Activated CD8-positive, alpha-beta memory T cell treated with anti-CD3 and anti-CD28 coated beads, Interleukin-2, amount 50 U/mL, for 24 hours (primary cell): ENCODE results near the gene IQCC.
"Not testable (repeated sequence)": the region's sequence is repeated elsewhere in the genome, so short reads cannot be mapped to it uniquely, and the experiment has no call there.

ENCODE experiments used
- DNase-seq: peaks from one replicate; pipeline ENCODE4 v3.0.0-alpha.2; 2020; ENCODE audit errors: extremely low read depth

Gene IQCC

GRCh38 chr1:32205401-32206370 lies at the start of gene IQCC:
IQCC (plus strand) TSS chr1:32205671; CDS start chr1:32205682, 11 bp downstream.
- peak; percentile 63 for DNase-seq

DNA sequence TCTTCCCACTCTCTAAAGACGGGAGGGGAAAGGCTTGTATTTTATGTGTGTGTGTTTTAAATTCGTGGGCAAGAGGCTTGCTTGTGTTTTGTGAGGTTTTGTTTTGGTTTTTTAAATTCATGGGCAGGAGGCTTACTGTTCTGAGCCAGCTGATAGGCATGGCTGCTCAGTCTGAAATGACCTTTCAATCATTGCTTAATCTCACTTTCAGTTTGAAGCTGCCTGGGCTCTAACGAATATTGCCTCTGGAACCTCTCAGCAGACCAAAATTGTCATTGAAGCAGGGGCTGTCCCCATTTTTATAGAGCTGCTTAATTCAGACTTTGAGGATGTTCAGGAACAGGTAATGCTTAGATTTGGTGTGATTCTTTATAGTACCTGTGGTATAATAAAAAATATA lies 46.3 kb upstream of the IQCC start:
- no peak for DNase-seq

DNA sequence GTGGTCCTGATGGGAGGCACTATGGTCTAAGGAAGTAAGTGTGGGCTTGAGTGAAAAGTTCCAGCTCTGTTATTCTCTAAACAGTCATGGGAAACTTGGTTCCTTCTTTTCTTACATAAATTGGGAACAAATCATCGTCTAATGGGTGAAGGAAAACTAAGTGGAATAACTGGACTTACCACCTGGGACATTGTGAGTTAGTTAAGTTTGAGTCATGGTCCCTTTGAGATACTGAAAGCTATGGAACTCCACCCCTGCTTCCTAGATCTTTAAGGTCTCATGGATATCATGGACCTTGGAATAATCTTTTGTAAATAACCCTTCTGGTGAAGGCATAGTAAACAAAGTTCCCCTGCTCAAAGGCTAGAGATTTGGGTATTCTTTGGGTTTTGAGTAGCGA lies 42.1 kb upstream of the IQCC start:
- DNase-seq = no peak

GRCh38 chr1:32165633-32166032 lies 39.8 kb upstream of the IQCC start:
- not testable (repeated sequence) for DNase-seq

DNA sequence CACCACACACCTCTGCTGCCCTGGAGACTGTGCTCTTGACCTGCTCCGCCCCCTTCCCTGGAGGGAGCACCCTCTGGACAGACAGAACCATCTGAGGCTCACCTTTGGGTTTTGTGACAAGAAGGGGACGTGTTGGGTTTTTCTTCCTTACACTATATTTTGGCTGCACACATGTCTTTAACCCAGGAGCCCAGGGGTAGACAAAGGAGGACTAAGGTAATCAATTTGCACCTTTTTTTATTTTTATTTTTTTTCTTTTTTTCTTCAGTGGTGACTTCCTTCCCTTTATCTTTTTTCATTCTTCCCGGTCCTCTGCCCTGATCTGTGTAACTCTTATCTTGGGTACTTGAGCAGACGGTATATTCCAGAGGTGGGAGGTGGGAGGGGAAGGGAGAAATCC lies 34.5 kb upstream of the IQCC start:
- no peak for DNase-seq

- no peak for DNase-seq
Measured at GRCh38 chr1:32172621-32173245, 32.7 kb upstream of the IQCC start.

DNA sequence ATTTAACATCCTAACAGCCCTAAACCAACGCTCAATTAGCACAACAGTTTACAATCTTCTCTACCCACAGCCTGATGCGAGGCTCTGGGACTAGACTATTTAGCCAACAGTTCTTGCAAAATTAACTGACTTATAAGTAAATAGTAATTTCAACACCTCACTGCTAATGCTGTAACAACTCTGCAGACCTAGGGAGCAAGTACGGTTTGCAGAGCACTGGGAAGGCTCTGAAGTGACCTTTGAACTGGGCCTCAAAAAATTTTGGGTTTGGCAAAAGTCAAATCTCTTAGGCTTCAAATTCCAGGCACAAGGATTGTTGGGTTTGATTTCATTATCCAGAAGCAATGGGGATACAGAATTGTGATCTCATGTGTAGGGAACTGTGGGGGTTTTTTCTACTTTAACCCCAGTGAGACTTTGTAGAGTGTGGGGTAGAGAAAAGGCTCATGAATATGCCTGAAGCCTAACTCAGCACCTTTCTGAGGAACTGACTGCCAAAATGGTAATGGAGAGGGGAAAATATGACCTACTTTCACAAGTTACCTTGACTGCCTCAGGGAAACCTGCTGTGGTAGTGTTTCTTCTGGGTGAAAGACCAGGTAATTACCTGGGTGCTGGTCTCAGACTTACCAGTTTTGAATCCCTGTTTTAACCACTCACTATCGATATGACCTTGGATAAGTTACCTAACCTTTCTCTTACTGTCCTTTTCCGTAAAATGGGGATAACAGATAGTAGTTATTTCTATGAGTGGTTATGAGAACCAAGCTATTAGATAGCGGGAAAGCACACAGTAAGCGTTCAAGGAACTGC lies 26.9 kb upstream of the IQCC start:
- no peak for DNase-seq

- DNase-seq = no peak
Measured at GRCh38 chr1:32179193-32179442, 26.4 kb upstream of the IQCC start.

DNA sequence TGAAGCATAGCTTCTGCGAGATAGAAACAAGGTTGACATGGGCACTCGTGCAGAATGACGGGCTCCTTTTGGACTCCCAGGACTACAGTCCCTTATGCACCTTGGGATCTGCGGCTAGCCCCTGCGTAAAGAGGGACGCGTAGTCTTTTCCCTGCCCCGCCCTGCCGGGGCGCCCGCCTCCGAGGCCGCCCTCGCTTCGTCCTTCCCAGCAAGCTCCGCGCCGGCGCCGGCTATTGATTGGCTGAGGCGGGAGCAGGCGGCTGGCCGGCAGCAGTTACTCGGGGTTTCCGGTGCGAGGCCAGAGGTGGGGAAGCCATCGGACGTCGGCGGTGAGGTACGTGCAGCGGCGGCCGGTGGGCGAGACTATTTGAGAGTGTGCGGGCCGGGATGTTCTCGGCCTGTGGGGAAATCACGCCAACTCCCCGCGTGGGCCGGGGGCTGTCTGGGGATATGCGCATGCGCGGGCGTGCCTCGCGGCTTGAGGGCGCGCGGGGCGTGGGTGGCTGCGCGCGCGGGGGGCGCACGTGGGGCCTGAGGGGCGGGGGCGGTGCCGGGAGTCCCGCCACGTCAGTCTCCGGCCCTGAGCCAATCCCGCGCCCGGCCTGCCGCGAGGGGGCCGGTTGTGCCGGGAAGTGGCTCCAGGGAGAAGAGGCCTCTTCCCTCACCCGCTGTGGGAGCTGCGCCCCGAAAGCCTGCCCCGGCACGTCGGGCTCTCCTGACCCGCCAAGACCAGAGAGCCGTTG lies 25.9 kb upstream of the IQCC start, which contains the start of gene TXLNA:
Gene TXLNA (plus strand): TSS at position 233 of the 743 bp plus-strand sequence. CDS start 671 bp downstream, outside the sequence.
- DNase-seq = peak; percentile 72

DNA sequence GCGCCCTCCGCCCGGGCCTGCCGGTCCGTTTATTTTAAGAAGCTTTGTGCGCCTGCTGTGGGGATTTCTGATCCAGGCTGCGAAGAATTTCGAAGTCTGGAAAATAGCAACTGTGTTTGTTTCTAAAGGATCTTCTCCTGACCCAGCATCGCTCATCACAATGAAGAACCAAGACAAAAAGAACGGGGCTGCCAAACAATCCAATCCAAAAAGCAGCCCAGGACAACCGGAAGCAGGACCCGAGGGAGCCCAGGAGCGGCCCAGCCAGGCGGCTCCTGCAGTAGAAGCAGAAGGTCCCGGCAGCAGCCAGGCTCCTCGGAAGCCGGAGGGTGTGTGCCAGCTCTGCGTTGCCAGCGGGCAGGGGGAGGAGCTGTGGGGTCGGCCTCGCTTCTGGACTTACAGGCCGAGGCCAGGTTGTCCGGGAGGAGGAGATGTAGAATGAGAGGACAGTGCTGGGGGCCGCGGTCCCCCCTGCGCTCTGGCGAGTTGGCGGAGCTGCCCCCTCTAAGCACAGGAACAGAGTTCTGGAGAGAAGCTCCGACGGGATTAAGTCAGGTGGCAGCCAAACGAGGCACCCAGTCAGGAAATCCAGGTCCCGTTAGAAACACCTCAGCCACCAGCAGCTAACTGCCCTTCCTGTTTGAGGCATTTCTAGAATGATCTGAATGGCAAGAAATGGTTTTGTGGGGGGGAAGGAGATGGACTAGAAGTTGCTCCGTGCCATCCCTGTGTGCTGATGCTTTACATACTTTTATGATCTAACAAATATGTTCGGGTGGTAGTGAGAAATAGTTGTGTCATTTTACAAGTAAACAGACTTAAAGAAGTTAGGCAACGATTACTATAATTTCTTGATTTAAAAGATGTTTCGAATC lies 25.0 kb upstream of the IQCC start:
- DNase-seq = no peak

GRCh38 chr1:32181065-32181464 lies 24.4 kb upstream of the IQCC start:
- DNase-seq = no peak

- no peak for DNase-seq
Measured at GRCh38 chr1:32181563-32181962, 23.9 kb upstream of the IQCC start.

GRCh38 chr1:32182060-32182459 lies 23.4 kb upstream of the IQCC start:
- DNase-seq = no peak

DNA sequence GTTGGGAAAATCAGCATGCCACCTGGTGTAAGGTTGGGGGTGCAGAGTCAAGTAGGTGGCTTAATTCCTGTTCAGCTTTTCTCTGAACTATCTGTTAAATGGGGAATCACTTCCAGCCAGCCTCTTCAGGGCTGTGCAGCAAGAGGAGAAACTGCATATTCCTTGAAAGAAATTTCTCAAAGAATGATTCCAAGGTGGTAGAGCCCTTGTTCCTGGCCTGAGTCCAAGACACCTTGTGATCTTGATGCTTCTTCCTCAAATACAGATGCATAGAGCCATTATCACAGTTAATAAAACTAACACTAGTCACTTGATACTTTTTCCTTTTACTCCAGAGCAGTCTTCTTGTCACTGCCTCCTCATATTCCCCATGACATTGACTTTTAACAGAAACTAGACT lies 20.8 kb upstream of the IQCC start:
- DNase-seq = no peak

DNA sequence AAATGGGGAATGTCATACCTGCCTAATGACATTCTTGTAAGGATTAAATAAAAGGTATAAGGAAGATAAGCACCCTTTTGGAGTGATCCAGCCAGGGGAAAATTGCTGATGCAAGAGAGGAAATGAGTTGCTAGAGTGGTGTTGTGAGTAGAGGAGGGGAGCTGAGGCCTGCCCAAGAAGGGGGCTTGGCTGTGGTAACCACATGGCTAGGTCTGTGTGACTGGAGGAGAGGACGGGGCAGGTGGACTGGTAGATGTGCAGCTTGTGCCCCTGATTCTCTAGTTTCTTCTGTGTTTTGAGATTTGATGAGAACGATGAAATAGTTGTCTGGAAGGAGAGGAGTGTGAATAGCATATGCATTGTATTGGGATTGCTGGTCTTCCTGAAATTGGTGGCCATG lies 19.4 kb upstream of the IQCC start:
- DNase-seq = no peak

DNA sequence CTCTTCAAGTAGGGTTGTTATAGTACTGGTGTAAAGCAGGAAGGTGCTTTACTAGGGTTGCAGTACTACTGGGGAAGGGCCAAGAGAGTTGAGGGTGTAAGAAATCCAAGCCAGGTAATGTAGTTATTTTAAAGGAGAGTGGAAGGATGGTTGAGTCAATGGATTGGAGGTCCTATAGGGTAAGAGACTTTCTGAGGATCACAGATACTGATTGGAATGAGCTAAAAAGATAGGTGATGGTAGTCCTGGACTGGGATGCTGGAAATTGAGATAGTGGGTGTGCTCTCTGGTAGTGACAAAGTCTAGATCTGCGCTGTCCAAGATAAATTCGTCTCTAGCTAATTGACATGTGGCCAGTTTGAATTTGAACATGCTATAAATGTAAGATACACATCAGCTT lies 19.0 kb upstream of the IQCC start:
- no peak for DNase-seq

DNA sequence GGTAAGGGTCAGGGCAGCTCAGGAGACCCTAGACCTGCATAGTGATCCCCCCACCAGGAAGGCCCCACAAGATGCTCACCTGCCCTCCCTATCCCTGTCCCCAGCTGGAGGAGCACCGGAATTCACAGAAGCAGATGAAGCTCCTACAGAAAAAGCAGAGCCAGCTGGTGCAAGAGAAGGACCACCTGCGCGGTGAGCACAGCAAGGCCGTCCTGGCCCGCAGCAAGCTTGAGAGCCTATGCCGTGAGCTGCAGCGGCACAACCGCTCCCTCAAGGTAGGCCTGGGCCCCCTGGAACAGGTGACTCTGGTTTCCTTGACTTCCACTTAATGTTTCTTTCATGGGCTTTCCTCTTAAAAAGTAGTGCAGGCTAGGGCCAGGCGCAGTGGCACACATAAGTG lies 17.6 kb upstream of the IQCC start:
- DNase-seq = no peak

DNA sequence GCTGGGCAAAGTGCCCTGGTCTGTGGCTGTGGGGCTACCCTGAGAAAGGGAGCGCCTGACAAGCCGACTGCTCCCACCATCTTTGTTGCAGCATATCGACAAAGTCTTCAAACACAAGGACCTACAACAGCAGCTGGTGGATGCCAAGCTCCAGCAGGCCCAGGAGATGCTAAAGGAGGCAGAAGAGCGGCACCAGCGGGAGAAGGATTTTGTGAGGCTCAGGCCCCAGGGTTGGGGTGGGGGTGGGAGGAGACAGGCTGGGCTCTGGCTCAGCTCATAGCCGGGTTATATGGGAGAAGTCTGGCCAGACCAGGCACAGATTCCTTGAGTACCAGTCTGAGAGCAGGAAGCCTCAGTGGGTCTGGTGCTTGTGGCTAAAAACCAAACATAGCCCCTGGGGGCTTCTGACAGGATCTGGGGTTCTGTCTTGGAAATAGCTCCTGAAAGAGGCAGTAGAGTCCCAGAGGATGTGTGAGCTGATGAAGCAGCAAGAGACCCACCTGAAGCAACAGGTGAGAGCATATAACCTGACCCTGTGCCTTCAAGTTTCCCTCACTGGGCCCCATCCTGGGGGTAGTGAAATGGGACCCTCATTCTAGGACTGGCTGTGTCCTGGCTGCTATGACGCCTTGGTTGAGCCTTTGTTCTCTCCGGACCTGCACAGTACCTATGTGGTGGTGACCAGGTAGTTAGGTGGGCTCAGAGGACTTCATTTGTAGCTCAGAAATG lies 13.1 kb upstream of the IQCC start:
- no peak for DNase-seq

- no peak for DNase-seq
Measured at GRCh38 chr1:32194984-32195383, 10.5 kb upstream of the IQCC start.

GRCh38 chr1:32195531-32195930 lies 9.9 kb upstream of the IQCC start:
- no peak for DNase-seq
